NB4 (cell line): Measurements from ENCODE around the gene DUSP23.

Experiments used
- DNase-seq: peaks from one replicate; pipeline ENCODE4 v3.0.0; 2010; ENCODE audit warnings: low read depth
- H3K4me3 ChIP-seq: one replicate; pipeline ENCODE4 v1.5.1; 2011; ENCODE audit warnings: mild to moderate bottlenecking, low read depth, low read length, moderate library complexity
- CTCF ChIP-seq: IDR thresholded peaks from one replicate; pipeline ENCODE4 v1.5.1; 2012; ENCODE audit warnings: low read depth, low read length
- MAX ChIP-seq: IDR thresholded peaks from 2 replicates; pipeline ENCODE4 v1.6.1; 2011; ENCODE audit warnings: low read depth, low read length
- MYC ChIP-seq: IDR thresholded peaks from 2 replicates; pipeline ENCODE4 v1.6.1; 2011; ENCODE audit warnings: low read depth, low read length
- POLR2A ChIP-seq: IDR thresholded peaks from 2 replicates; pipeline ENCODE4 v1.6.1; 2011; ENCODE audit warnings: mild to moderate bottlenecking; ENCODE audit not compliant: insufficient read length; ENCODE audit errors: extremely low read depth

Gene DUSP23

GRCh38 chr1:159799446-159799985, 18.8 kb downstream of the DUSP23 start:
- TF ChIP-seq MYC (no peak), POLR2A (no peak), CTCF (no peak), MAX (no peak)
- H3K4me3 ChIP-seq = no peak overlapping the region
- no peak for DNase-seq

GRCh38 chr1:159800177-159800930, 19.6 kb downstream of the DUSP23 start:
- peak; percentile 85 for DNase-seq
- H3K4me3 ChIP-seq = no peak overlapping the region
- TF ChIP-seq CTCF = no peak
- no peak for TF ChIP-seq POLR2A
- no peak for TF ChIP-seq MAX
- TF ChIP-seq MYC = no peak

GRCh38 chr1:159802111-159802510, 21.3 kb downstream of the DUSP23 start, which contains the start of gene FCRL6:
Gene FCRL6, plus strand, starts transcription at chr1:159802360. Its CDS starts 65 bp downstream, at chr1:159802425.
- no peak within 1 kb of the TSS for H3K4me3 ChIP-seq
- DNase-seq = no peak
- TF ChIP-seq CTCF = no peak
- TF ChIP-seq MYC = no peak

- no peak for TF ChIP-seq MAX
- peak; percentile 31 for TF ChIP-seq CTCF
Observed at GRCh38 chr1:159803956-159804689, 23.4 kb downstream of the DUSP23 start.

GRCh38 chr1:159804924-159805323, 24.2 kb downstream of the DUSP23 start:
- H3K4me3 ChIP-seq = no peak overlapping the region
- no peak for DNase-seq
- TF ChIP-seq MAX (no peak), CTCF (no peak), POLR2A (no peak), MYC (no peak)

More at GRCh38 chr1:159803956-159804689, 23.4 kb downstream of the DUSP23 start:
- DNase-seq = peak; percentile 42
- no peak overlapping the region for H3K4me3 ChIP-seq
